ENCODE measurements around the gene PEAK3. TPM values are rescaled to one million over a fixed set of nuclear protein-coding genes. Genes with fewer than 3 reads are reported as not detected.

The PEAK3 gene
- total and polyA plus RNA-seq, 9 of the 15 experiments (the other 6 are each of a cell fraction or from before 2014, with no cell fraction given) = 0.07 to 0.40 TPM; not detected in 7

GRCh38 chr19:2269244-2270156 lies 12.5 kb downstream of the PEAK3 start (continued):
- no peak for TF ChIP-seq FOXO4 (CRISPR knock-in tag; IDR thresholded peaks at IDR 0.05)
- peak; percentile 65; the same call in 1 of the 2 replicates for TF ChIP-seq TEAD4 (IDR thresholded peaks at IDR 0.05; ENCODE audit: low read length)
- TF ChIP-seq TEAD4 (CRISPR knock-in tag; IDR thresholded peaks at IDR 0.05; ENCODE audit: borderline replicate concordance) = no peak; the same call in 1 of the 2 replicates
- TF ChIP-seq FOXJ3 (CRISPR knock-in tag; IDR thresholded peaks at IDR 0.05) = no peak
- no peak for TF ChIP-seq CREBBP (IDR thresholded peaks at IDR 0.05; ENCODE audit: low read depth, low read length)
- TF ChIP-seq ZC3H8 (IDR thresholded peaks at IDR 0.05) = no peak
- no peak for TF ChIP-seq FOXK1 (CRISPR knock-in tag; IDR thresholded peaks at IDR 0.05; ENCODE audit: borderline replicate concordance)
- no peak for TF ChIP-seq TAF15 (IDR thresholded peaks at IDR 0.05; ENCODE audit: low read depth, low read length)
- TF ChIP-seq ATF1 (CRISPR knock-in tag; IDR thresholded peaks at IDR 0.05) = no peak
- peak; percentile 79 for TF ChIP-seq ATF1 (tag; IDR thresholded peaks at IDR 0.05)
- TF ChIP-seq CC2D1A (IDR thresholded peaks at IDR 0.05) = no peak
- no peak for TF ChIP-seq ZNF184 (CRISPR knock-in tag; IDR thresholded peaks at IDR 0.05)
- TF ChIP-seq TARDBP (IDR thresholded peaks at IDR 0.05) = no peak
- TF ChIP-seq NFE2 (IDR thresholded peaks at IDR 0.05; ENCODE audit: low read depth) = no peak
- no peak for TF ChIP-seq ARID3B (CRISPR knock-in tag; IDR thresholded peaks at IDR 0.05; ENCODE audit: borderline replicate concordance)
- TF ChIP-seq ZNF695 (CRISPR knock-in tag; IDR thresholded peaks at IDR 0.05) = no peak
- TF ChIP-seq ZNF512 (tag; IDR thresholded peaks at IDR 0.05) = no peak
- TF ChIP-seq EWSR1 (IDR thresholded peaks at IDR 0.05; ENCODE audit: borderline replicate concordance, low read depth, partially characterized antibody) = no peak
- TF ChIP-seq PHB (CRISPR knock-in tag; IDR thresholded peaks at IDR 0.05) = 0 out of 2 replicates have a peak, but pooled peaks have one; percentile 56
- no peak; the same call in 1 of the 2 replicates for TF ChIP-seq ZNF263 (CRISPR knock-in tag; IDR thresholded peaks at IDR 0.05; ENCODE audit: borderline replicate concordance)
- TF ChIP-seq ZBTB34 (CRISPR knock-in tag; IDR thresholded peaks at IDR 0.05) = no peak
- TF ChIP-seq ZNF274 (IDR thresholded peaks at IDR 0.05; ENCODE audit: borderline replicate concordance, low read depth, low read length) = no peak
